Ovary (tissue), 9 donors: ENCODE measurements around the gene DNTT. TPM values are rescaled to one million over a fixed set of nuclear protein-coding genes. Genes with fewer than 3 reads are reported as not detected.
"Not testable (repeated sequence)": the region's sequence is repeated elsewhere in the genome, so short reads cannot be mapped to it uniquely, and the experiment has no call there.

Experiments used
- DNase-seq, 5 donors: peaks; one replicate each; pipeline ENCODE4 v3.0.0-alpha.2; 2019 to 2020
- H3K27ac ChIP-seq, 2 donors: fragments of 200-600 bp; one replicate each; pipeline versions ENCODE4 v1.5.1 to v1.8.0; 2019 to 2022
- H3K27me3 ChIP-seq: fragments of 200-600 bp; one replicate; pipeline ENCODE4 v1.8.0; 2022
- H3K36me3 ChIP-seq: fragments of 200-600 bp; sonication (generic); one replicate; pipeline ENCODE4 v1.5.1; 2019
- H3K4me1 ChIP-seq: one replicate; pipeline ENCODE4 v1.8.1; 2013; ENCODE audit warnings: mild to moderate bottlenecking, moderate library complexity; ENCODE audit not compliant: insufficient read depth
- H3K4me3 ChIP-seq: fragments of 200-600 bp; sonication (generic); one replicate; pipeline ENCODE4 v1.5.1; 2017
- H3K9me3 ChIP-seq, 2 donors: fragments of 200-600 bp in 1 of 2; sonication (generic) in 1 of 2; one replicate each; pipeline versions ENCODE4 v1.5.1 to v1.8.1; 2013 to 2019; ENCODE audit warnings: mild to moderate bottlenecking in 1 of 2, moderate library complexity in 1 of 2
- EP300 ChIP-seq: sonication (generic); formaldehyde crosslinking; IDR thresholded peaks from one replicate; pipeline ENCODE4 v1.6.1; 2017; ENCODE audit warnings: antibody characterized with exemption
- POLR2A ChIP-seq: fragments of 450-650 bp; IDR thresholded peaks from one replicate; pipeline ENCODE4 v1.6.1; 2017; ENCODE audit warnings: antibody characterized with exemption, mild to moderate bottlenecking, moderate library complexity
- WGBS, 3 donors: extraction: QIAGEN DNeasy Blood & Tissue Kit in 1 of 3; methylation state at CpG; one replicate each; pipeline versions ENCODE4 v1.1.5 to v1.1.7; 2013 to 2017; 5-methylcytosine and 5-hydroxymethylcytosine counted together
- intact Hi-C, 4 donors: fragments of 100-400 bp; cut with DNase I; formaldehyde crosslinking; loops; one replicate each; pipeline versions ENCODE4 v1.11.0 to v1.15.1; 2022 to 2023
- polyA plus RNA-seq, 2 donors: library from polyadenylated mRNA; stranded (reverse); fragments of 200-250 nt in 1 of 2; fragments of 350-450 nt in 1 of 2; fragmentation: Illumina TruSeq in 1 of 2; extraction: RNeasy Lipid Tissue Mini Kit (QIAGEN cat#74804) in 1 of 2; gene quantifications; one replicate each; pipeline ENCODE4 v1.2.3, GENCODE V29; 2013 to 2014
- total RNA-seq, 7 donors: library from RNA; depleted of rRNA in 2 of 7; stranded (reverse); fragments of >200 nt in 2 of 7; fragmentation: NEBNext Ultra II Directional in 3 of 7; extraction: Animal tissue kit (Norgen Biotek cat#: 25700) in 3 of 7; gene quantifications; one replicate each; pipeline versions ENCODE4 v1.1.0 to v1.2.4, GENCODE V29; 2016 to 2023
- TF ChIP-seq, protein P1 (sequence below), 3 donors: fragments of 450-650 bp in 2 of 3; fragments of 200-600 bp in 1 of 3; IDR thresholded peaks; one replicate each; pipeline versions ENCODE4 v1.5.1 to v1.8.0; 2016 to 2022; ENCODE audit warnings: antibody characterized with exemption in 3 of 3, mild to moderate bottlenecking in 1 of 3
- donor health status: DM: no; HTN: no; CAD: no; lungs with moderate emphysema.
- donor health status: DM: no; HTN: no; CAD: no.
- donor health status: Bipolar disorder and iron deficiency.
- donor health status: DM: yes; HTN: yes; CAD: no.
- donor health status: DM: no; HTN: no; CAD: no.
- donor health status: DM: yes; HTN: yes; CAD: no.

The DNTT gene
- total and polyA plus RNA-seq, 9 donors = not detected

DNA sequence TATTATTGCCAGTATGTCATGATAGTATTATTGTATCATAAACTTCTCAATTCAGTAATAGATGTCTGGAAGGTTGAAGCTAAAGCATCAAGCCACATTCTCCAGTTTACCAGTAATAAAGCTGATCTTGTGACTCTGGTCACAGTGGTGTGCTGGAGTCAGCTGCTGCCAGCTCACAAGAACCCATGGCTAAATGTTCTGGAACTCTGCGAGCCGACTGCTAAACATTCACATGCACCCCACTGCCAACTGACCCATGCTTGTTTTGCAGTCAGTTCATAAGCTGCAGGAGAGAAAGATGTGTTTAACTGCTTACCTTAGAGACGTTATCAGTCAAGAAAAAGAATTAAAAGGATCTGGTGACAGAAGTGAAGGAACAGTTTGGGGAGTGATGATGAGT is 5.9 kb upstream of the DNTT start:
- no peak for DNase-seq
- intact Hi-C loops = no loop called here
- no peak for TF ChIP-seq EP300
- no peaks in the 10 kb centered on the region for H3K9me3 ChIP-seq
- H3K4me3 ChIP-seq = no peak overlapping the region
- no peak overlapping the region for H3K27ac ChIP-seq
- no peaks in the 10 kb centered on the region for H3K27me3 ChIP-seq
- 71 to 83% (median 75%) methylated on average over 3 of the region's 3 CpGs for WGBS, 3 donors
- H3K4me1 ChIP-seq = no peaks in the 10 kb centered on the region
- no peaks in the 10 kb centered on the region for H3K36me3 ChIP-seq

DNA sequence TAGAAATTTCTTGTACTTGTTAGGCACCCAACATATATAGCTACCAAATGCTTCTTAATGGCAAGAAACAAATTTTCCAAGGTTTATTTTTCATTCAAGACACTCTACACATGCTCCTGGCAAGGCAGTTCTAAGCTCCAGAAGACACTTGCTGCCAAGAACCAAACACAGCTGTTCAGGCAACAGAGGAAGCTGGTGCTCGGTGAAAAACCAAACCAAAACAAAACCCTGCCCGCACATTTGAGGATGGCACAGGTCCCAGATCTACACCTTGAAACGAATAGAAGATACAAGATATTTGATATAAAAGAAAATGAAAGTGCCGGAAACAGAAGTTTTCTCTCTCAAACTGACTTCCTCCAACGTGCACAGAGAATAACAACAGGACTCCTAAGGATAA is 4.9 kb upstream of the DNTT start:
- TF ChIP-seq EP300 = no peak
- TF ChIP-seq, protein P1, sequence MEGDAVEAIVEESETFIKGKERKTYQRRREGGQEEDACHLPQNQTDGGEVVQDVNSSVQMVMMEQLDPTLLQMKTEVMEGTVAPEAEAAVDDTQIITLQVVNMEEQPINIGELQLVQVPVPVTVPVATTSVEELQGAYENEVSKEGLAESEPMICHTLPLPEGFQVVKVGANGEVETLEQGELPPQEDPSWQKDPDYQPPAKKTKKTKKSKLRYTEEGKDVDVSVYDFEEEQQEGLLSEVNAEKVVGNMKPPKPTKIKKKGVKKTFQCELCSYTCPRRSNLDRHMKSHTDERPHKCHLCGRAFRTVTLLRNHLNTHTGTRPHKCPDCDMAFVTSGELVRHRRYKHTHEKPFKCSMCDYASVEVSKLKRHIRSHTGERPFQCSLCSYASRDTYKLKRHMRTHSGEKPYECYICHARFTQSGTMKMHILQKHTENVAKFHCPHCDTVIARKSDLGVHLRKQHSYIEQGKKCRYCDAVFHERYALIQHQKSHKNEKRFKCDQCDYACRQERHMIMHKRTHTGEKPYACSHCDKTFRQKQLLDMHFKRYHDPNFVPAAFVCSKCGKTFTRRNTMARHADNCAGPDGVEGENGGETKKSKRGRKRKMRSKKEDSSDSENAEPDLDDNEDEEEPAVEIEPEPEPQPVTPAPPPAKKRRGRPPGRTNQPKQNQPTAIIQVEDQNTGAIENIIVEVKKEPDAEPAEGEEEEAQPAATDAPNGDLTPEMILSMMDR (IDR thresholded peaks at IDR 0.05) = no peak
- TF ChIP-seq POLR2A = no peak
- no peak overlapping the region for H3K4me3 ChIP-seq
- H3K27me3 ChIP-seq = no peaks in the 10 kb centered on the region
- H3K9me3 ChIP-seq = no peaks in the 10 kb centered on the region
- no peaks in the 10 kb centered on the region for H3K36me3 ChIP-seq
- intact Hi-C loops = no loop called here
- 2 to 15% (median 2%) methylated on average over 5 of the region's 5 CpGs for WGBS, 3 donors
- H3K27ac ChIP-seq = no peak overlapping the region
- no peaks in the 10 kb centered on the region for H3K4me1 ChIP-seq
- DNase-seq = no peak

DNA sequence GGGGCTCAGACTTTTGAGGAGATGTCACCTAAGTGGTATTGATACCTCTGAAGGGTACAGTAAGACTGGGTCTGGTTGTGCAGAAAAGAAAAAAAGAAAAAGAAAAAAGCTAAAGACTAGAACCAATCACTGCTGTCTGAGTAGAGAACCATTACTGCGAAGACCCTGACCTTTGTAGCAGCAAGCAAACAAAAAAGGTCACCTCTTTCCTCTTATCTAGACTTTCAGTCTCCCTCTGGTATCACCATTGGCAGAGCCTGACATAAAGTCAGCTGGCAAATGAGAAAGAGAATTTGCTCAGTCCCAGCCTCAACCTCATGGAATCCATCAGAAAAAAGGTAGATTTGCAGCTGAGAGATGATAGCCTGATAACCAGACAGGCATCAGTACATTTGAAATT is 2.6 kb upstream of the DNTT start:
- no peaks in the 10 kb centered on the region for H3K9me3 ChIP-seq
- H3K27me3 ChIP-seq = no peaks in the 10 kb centered on the region
- intact Hi-C loops = no loop called here
- no peaks in the 10 kb centered on the region for H3K4me1 ChIP-seq
- no peak for TF ChIP-seq EP300
- TF ChIP-seq POLR2A = no peak
- TF ChIP-seq, protein P1 (IDR thresholded peaks at IDR 0.05) = no peak
- H3K27ac ChIP-seq = no peak overlapping the region
- DNase-seq = no peak
- no peaks in the 10 kb centered on the region for H3K36me3 ChIP-seq
- WGBS, 3 donors = 50 to 74% (median 56%) methylated on average over 1 of the region's 1 CpG
- H3K4me3 ChIP-seq = no peak overlapping the region

DNA sequence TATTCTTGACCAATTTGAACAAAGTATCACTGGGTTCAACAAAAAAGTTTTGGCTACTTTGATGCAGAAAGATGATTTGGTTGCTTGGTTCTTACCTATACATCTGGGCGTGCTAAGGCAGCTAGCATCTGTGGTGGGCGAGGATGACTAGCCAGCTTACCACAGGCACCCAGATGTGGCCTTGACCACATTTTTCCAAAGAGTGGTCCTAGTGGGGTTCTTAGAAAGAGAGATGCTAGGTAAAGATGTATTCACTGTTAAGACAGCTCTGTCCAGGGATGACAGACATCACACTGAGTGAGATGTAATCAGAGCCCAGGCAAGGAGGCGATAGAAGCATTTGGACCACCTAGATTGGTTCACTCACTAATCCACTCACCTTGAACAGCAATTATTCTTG is 785 bp downstream of the DNTT start:
- DNase-seq = no peak
- intact Hi-C loops = no loop called here
- peaks cover 6% of the 10 kb centered on the region for H3K4me1 ChIP-seq
- no peak overlapping the region for H3K27ac ChIP-seq
- H3K4me3 ChIP-seq = no peak overlapping the region
- no peaks in the 10 kb centered on the region for H3K36me3 ChIP-seq
- H3K9me3 ChIP-seq = no peaks in the 10 kb centered on the region
- WGBS, 3 donors = 89 to 95% (median 90%) methylated on average over 3 of the region's 3 CpGs
- TF ChIP-seq, protein P1 (IDR thresholded peaks at IDR 0.05) = no peak
- TF ChIP-seq POLR2A (no peak), EP300 (no peak)
- no peaks in the 10 kb centered on the region for H3K27me3 ChIP-seq

DNA sequence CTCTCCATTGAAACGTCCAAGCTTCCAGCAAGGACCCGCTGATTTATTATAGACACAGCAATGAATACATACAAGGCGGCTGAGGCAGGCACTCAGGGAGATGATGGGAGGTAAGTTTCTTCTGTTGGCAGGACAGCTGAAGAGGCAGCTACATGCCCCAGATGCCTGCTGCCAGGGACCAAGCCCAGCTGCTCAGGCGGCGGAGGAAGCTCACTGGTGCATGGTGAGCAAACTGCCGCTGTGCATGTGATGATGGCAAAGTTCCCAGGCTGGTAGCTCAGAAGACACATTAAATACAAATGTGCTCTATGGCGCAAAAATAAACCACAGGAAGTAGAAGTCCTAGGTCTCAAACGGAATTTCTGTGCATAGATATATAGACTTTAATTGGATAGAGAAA is 2.3 kb downstream of the DNTT start:
- Histone ChIP-seq H3K4me3 (no peak overlapping the region), H3K36me3 (no peaks in the 10 kb centered on the region), H3K9me3 (no peaks in the 10 kb centered on the region), H3K4me1 (peaks cover 6% of the 10 kb centered on the region), H3K27ac (no peak overlapping the region), H3K27me3 (no peaks in the 10 kb centered on the region)
- WGBS, 3 donors = 75 to 80% (median 80%) methylated on average over 8 of the region's 8 CpGs
- intact Hi-C loops = no loop called here
- TF ChIP-seq EP300 (no peak), POLR2A (no peak)
- TF ChIP-seq, protein P1 (IDR thresholded peaks at IDR 0.05) = no peak
- no peak for DNase-seq

DNA sequence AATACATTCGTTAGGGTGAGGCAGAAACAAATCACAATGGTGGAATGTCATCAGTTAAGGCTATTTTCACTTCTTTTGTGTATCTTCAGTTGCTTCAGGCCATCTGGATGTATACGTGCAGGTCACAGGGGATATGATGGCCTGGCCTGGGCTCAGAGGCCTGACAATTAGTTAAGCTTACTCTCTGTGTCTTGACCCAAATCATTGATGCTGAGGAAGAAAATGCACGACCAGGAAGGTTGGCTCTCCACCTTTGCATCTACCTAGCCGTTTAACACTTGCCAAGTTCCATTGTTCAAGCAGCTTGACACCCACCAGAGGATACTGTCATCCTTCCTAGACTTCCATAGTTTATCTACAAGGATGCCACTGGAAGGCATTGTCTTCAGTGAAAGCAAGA is 4.6 kb downstream of the DNTT start:
- intact Hi-C loops, DNase-seq, H3K4me3 ChIP-seq, H3K36me3 ChIP-seq, H3K27ac ChIP-seq, H3K9me3 ChIP-seq, H3K27me3 ChIP-seq, H3K4me1 ChIP-seq: not testable (repeated sequence)
- 63 to 70% (median 64%) methylated on average over 4 of the region's 4 CpGs for WGBS, 3 donors
